Gastrocnemius medialis (tissue), 4 donors: ENCODE measurements around the gene CBFA2T2. TPM values are rescaled to one million over a fixed set of nuclear protein-coding genes. Genes with fewer than 3 reads are reported as not detected.

ENCODE experiments used
- ATAC-seq, 2 donors: fragments of 150-250 bp; one replicate each; pipeline ENCODE4 v1.9.1; 2016
- DNase-seq, 2 donors: peaks; one replicate each; pipeline ENCODE4 v3.0.0-alpha.2; 2019
- H3K27ac ChIP-seq, 4 donors: fragments of 200-600 bp; sonication (generic); 1 replicate in 1 of 4; 2 replicates in 3 of 4; pipeline ENCODE4 v1.5.1; 2016 to 2018; ENCODE audit warnings: mild to moderate bottlenecking in 2 of 4, moderate library complexity in 1 of 4
- H3K27me3 ChIP-seq, 3 donors: fragments of 200-600 bp; sonication (generic) in 2 of 3; 1 replicate in 1 of 3; 2 replicates in 2 of 3; pipeline versions ENCODE4 v1.5.1 to v1.6.0; 2016 to 2019; ENCODE audit warnings: mild to moderate bottlenecking in 1 of 3, moderate library complexity in 1 of 3
- H3K36me3 ChIP-seq, 2 donors: fragments of 200-600 bp; sonication (generic) in 1 of 2; one replicate each; pipeline ENCODE4 v1.5.1; 2017 to 2018
- H3K4me1 ChIP-seq, 2 donors: fragments of 200-600 bp; sonication (generic) in 1 of 2; one replicate each; pipeline ENCODE4 v1.5.1; 2016 to 2017; ENCODE audit warnings: mild to moderate bottlenecking in 2 of 2
- H3K4me3 ChIP-seq, 4 donors: fragments of 200-600 bp; sonication (generic) in 3 of 4; 1 replicate in 1 of 4; 2 replicates in 3 of 4; pipeline ENCODE4 v1.5.1; 2016 to 2019; ENCODE audit warnings: mild to moderate bottlenecking in 2 of 4
- H3K9me3 ChIP-seq, 3 donors: fragments of 200-600 bp; sonication (generic) in 2 of 3; 1 replicate in 1 of 3; 2 replicates in 2 of 3; pipeline ENCODE4 v1.5.1; 2016 to 2019
- CTCF ChIP-seq, 5 experiments: fragments of 450-650 bp in 3 of 5; fragments of 200-600 bp in 2 of 5; sonication (generic) in 2 of 5; IDR thresholded peaks in 4 of 5; conservative IDR thresholded peaks in 1 of 5; 1 replicate in 4 of 5; 2 replicates in 1 of 5; pipeline ENCODE4 v1.5.1; 2016 to 2019; ENCODE audit warnings: antibody characterized with exemption in 5 of 5, mild to moderate bottlenecking in 3 of 5, moderate library complexity in 3 of 5
- POLR2A ChIP-seq, 2 donors: fragments of 450-650 bp; IDR thresholded peaks; one replicate each; pipeline ENCODE4 v1.6.1; 2017; ENCODE audit warnings: antibody characterized with exemption in 2 of 2, mild to moderate bottlenecking in 2 of 2, moderate library complexity in 2 of 2
- in situ Hi-C, 4 donors: fragments of 200-750 bp; cut with MboI; loops; one replicate each; pipeline versions ENCODE4 v1.15.0 to v1.8.0; 2017; ENCODE audit warnings: low sequenced_read_pairs in 4 of 4
- intact Hi-C: fragments of 100-400 bp; cut with DNase I; formaldehyde crosslinking; loops from one replicate; pipeline ENCODE4 v1.15.1; 2023; ENCODE audit warnings: low total_unique reads
- total RNA-seq, 4 donors: library from RNA; depleted of rRNA; stranded (reverse); fragments of >200 nt; gene quantifications; one replicate each; pipeline versions ENCODE4 v1.1.0 to v1.2.3, GENCODE V29; 2016

CBFA2T2 gene
- total RNA-seq, 4 donors from 2014 or later: 6.9 to 8.9 (median 7.9) TPM

- Histone ChIP-seq H3K27me3 (no peaks in the 10 kb centered on the region), H3K9me3 (no peaks in the 10 kb centered on the region), H3K27ac (no peak overlapping the region), H3K36me3 (peaks cover 0 to 6% of the 10 kb centered on the region in 2 donors), H3K4me3 (no peak overlapping the region), H3K4me1 (no peaks in the 10 kb centered on the region)
- ATAC-seq (no peak), DNase-seq (no peak)
- intact Hi-C loops (no loop called here), in situ Hi-C loops (no loop called here)
- TF ChIP-seq CTCF (IDR thresholded peaks at IDR 0.05 in 4 of 5, conservative IDR thresholded peaks at IDR 0.05 in 1 of 5): no peak
- no peak for TF ChIP-seq POLR2A (IDR thresholded peaks at IDR 0.05)
Observed at GRCh38 chr20:33522256-33522820, 32.4 kb downstream of the CBFA2T2 start.

- Histone ChIP-seq H3K9me3 (no peaks in the 10 kb centered on the region), H3K27me3 (no peaks in the 10 kb centered on the region), H3K27ac (no peak overlapping the region), H3K4me3 (no peak overlapping the region), H3K4me1 (peaks cover 0 to 4% of the 10 kb centered on the region in 2 donors), H3K36me3 (peaks cover 0 to 6% of the 10 kb centered on the region in 2 donors)
- intact Hi-C loops (no loop called here), in situ Hi-C loops (no loop called here)
- no peak for ATAC-seq
- no peak for TF ChIP-seq CTCF (IDR thresholded peaks at IDR 0.05 in 4 of 5, conservative IDR thresholded peaks at IDR 0.05 in 1 of 5)
- no peak for TF ChIP-seq POLR2A (IDR thresholded peaks at IDR 0.05)
- no peak for DNase-seq
Observed at GRCh38 chr20:33524261-33524660, 34.4 kb downstream of the CBFA2T2 start.

GRCh38 chr20:33526769-33527168 is 36.9 kb downstream of the CBFA2T2 start:
- DNase-seq (no peak), ATAC-seq (no peak)
- H3K36me3 ChIP-seq: peaks cover 0 to 6% of the 10 kb centered on the region in 2 donors
- no peak overlapping the region for H3K27ac ChIP-seq
- in situ Hi-C loops: no loop called here
- no peaks in the 10 kb centered on the region for H3K27me3 ChIP-seq
- intact Hi-C loops: no loop called here
- no peak for TF ChIP-seq CTCF (IDR thresholded peaks at IDR 0.05 in 4 of 5, conservative IDR thresholded peaks at IDR 0.05 in 1 of 5)
- TF ChIP-seq POLR2A (IDR thresholded peaks at IDR 0.05): no peak
- peaks cover 0 to 12% of the 10 kb centered on the region in 2 donors for H3K4me1 ChIP-seq
- H3K9me3 ChIP-seq: no peaks in the 10 kb centered on the region
- H3K4me3 ChIP-seq: no peak overlapping the region

- in situ Hi-C loops (no loop called here), intact Hi-C loops (no loop called here)
- peaks cover 10 to 25% of the 10 kb centered on the region in 2 donors for H3K4me1 ChIP-seq
- H3K4me3 ChIP-seq: no peak overlapping the region
- no peak overlapping the region for H3K27ac ChIP-seq
- no peaks in the 10 kb centered on the region for H3K36me3 ChIP-seq
- no peaks in the 10 kb centered on the region for H3K9me3 ChIP-seq
- TF ChIP-seq POLR2A (IDR thresholded peaks at IDR 0.05) (no peak), CTCF (IDR thresholded peaks at IDR 0.05 in 4 of 5, conservative IDR thresholded peaks at IDR 0.05 in 1 of 5) (no peak)
- no peak for ATAC-seq
- no peak for DNase-seq
- no peaks in the 10 kb centered on the region for H3K27me3 ChIP-seq
Observed at GRCh38 chr20:33531047-33531877, 41.4 kb downstream of the CBFA2T2 start.
